Neuronal stem cell (in vitro differentiated cells): ENCODE data around the gene CHST8.

Experiments used
- DNase-seq: peaks from one replicate; pipeline ENCODE4 v3.0.0-alpha.2; 2013; ENCODE audit warnings: low spot score
- H2AFZ ChIP-seq: one replicate; pipeline ENCODE4 v1.6.1; 2013; ENCODE audit warnings: mild to moderate bottlenecking, low read length, inconsistent platforms
- H2AK5ac ChIP-seq: 2 replicates; pipeline ENCODE4 v1.6.1; 2013; ENCODE audit warnings: low read depth, mild to moderate bottlenecking, inconsistent platforms, low read length, moderate library complexity, mixed read lengths
- H2BK120ac ChIP-seq: 2 replicates; pipeline ENCODE4 v1.6.1; 2013; ENCODE audit warnings: low read depth, mild to moderate bottlenecking, inconsistent platforms, low read length, moderate library complexity, mixed read lengths
- H2BK12ac ChIP-seq: one replicate; pipeline ENCODE4 v1.6.1; 2013; ENCODE audit warnings: low read length, inconsistent platforms
- H2BK15ac ChIP-seq: 2 replicates; pipeline ENCODE4 v1.6.1; 2013; ENCODE audit warnings: mild to moderate bottlenecking, low read length, inconsistent platforms, mixed read lengths
- H2BK5ac ChIP-seq: one replicate; pipeline ENCODE4 v1.6.1; 2013; ENCODE audit warnings: inconsistent platforms, mild to moderate bottlenecking, low read length, moderate library complexity
- H3K14ac ChIP-seq: one replicate; pipeline ENCODE4 v1.6.1; 2013; ENCODE audit warnings: low read length, inconsistent platforms
- H3K18ac ChIP-seq: 2 replicates; pipeline ENCODE4 v1.6.1; 2013; ENCODE audit warnings: low read length, inconsistent platforms
- H3K23ac ChIP-seq: 2 replicates; pipeline ENCODE4 v1.6.1; 2013; ENCODE audit warnings: low read depth, mild to moderate bottlenecking, mixed read lengths, low read length, inconsistent platforms; ENCODE audit not compliant: poor library complexity
- H3K27ac ChIP-seq: replicated peaks from 3 replicates; pipeline ENCODE4 v1.5.1; 2013; ENCODE audit warnings: low read length, inconsistent platforms
- H3K27me3 ChIP-seq, 3 experiments: 2 replicates each; pipeline ENCODE4 v1.6.1; 2013; ENCODE audit warnings: low read length in 3 of 3, mild to moderate bottlenecking in 2 of 3, inconsistent platforms in 1 of 3, low read depth in 1 of 3, mixed read lengths in 1 of 3, moderate library complexity in 1 of 3; ENCODE audit not compliant: control insufficient read depth in 3 of 3, insufficient read depth in 3 of 3
- H3K36me3 ChIP-seq, 2 donors: replicated peaks in 1 of 2; 2 replicates each; pipeline ENCODE4 v1.6.1; 2013; ENCODE audit warnings: low read length in 2 of 2; ENCODE audit not compliant: control insufficient read depth in 2 of 2, insufficient read depth in 2 of 2
- H3K4ac ChIP-seq: 2 replicates; pipeline ENCODE4 v1.6.1; 2013; ENCODE audit warnings: inconsistent platforms, mild to moderate bottlenecking, low read length, moderate library complexity
- H3K4me1 ChIP-seq, 2 donors: 1 replicate in 1 of 2; 2 replicates in 1 of 2; pipeline ENCODE4 v1.6.1; 2013; ENCODE audit warnings: low read length in 2 of 2, low read depth in 1 of 2; ENCODE audit not compliant: control insufficient read depth in 2 of 2, insufficient read depth in 1 of 2
- H3K4me2 ChIP-seq: one replicate; pipeline ENCODE4 v1.6.1; 2013; ENCODE audit warnings: mild to moderate bottlenecking, low read length, inconsistent platforms; ENCODE audit not compliant: insufficient read depth, poor library complexity, severe bottlenecking
- H3K4me3 ChIP-seq, 2 donors: 2 replicates each; pipeline ENCODE4 v1.5.1; 2013; ENCODE audit warnings: low read length in 2 of 2, mild to moderate bottlenecking in 2 of 2, inconsistent platforms in 1 of 2, moderate library complexity in 1 of 2
- H3K79me1 ChIP-seq: one replicate; pipeline ENCODE4 v1.6.1; 2013; ENCODE audit warnings: low read depth, mild to moderate bottlenecking, inconsistent platforms, low read length, moderate library complexity
- H3K9ac ChIP-seq: one replicate; pipeline ENCODE4 v1.6.1; 2013; ENCODE audit warnings: mild to moderate bottlenecking, low read depth, low read length, inconsistent platforms; ENCODE audit not compliant: poor library complexity
- H3K9me3 ChIP-seq, 2 donors: replicated peaks in 1 of 2; 2 replicates each; pipeline versions ENCODE3 to v1.6.1; 2013; ENCODE audit warnings: low read length in 2 of 2, mild to moderate bottlenecking in 2 of 2, inconsistent platforms in 1 of 2, low read depth in 1 of 2, mixed read lengths in 1 of 2, moderate library complexity in 1 of 2; ENCODE audit not compliant: control insufficient read depth in 2 of 2, insufficient read depth in 1 of 2
- H4K8ac ChIP-seq: one replicate; pipeline ENCODE4 v1.6.1; 2013; ENCODE audit warnings: low read depth, mild to moderate bottlenecking, inconsistent platforms, low read length, moderate library complexity
- H4K91ac ChIP-seq: one replicate; pipeline ENCODE4 v1.6.1; 2013; ENCODE audit warnings: low read length, low read depth, mild to moderate bottlenecking, inconsistent platforms; ENCODE audit not compliant: poor library complexity
- WGBS, 2 donors: extraction: QIAGEN DNeasy Blood & Tissue Kit; methylation state at CpG; one replicate each; pipeline ENCODE4 v1.1.7; 2013; ENCODE audit warnings: missing lambda C conversion rate in 2 of 2, mixed read lengths in 1 of 2; ENCODE audit not compliant: insufficient read length in 2 of 2, insufficient replicate concordance in 1 of 2; ENCODE audit errors: extremely low coverage in 2 of 2; 5-methylcytosine and 5-hydroxymethylcytosine counted together

The CHST8 gene

DNA sequence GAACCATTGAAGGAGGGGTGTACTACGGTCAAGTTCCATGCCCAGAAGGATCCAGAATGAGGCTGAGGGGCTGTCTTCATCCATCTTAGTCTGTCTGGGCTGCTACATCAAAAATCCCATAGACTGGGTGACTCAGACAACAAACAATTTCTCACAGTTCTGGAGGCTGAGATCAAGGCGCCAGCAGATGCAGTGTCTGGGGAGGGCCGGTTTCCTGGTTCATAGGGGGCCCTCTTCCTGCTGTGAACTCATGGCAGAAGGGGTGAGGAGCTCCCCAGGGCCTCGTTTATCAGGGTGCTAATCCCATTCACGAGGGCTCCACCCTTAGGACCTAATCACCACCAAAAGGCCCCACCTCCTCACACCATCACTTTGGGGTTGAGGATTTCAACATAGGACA lies 160.2 kb downstream of the CHST8 start:
- H3K23ac ChIP-seq = no peak overlapping the region
- WGBS, 2 donors = no CpG with 5 or more reads among the region's 5 CpGs
- H2AFZ ChIP-seq = no peak overlapping the region
- H3K18ac ChIP-seq = no peak overlapping the region
- H3K4me1 ChIP-seq = peaks cover 5 to 9% of the 10 kb centered on the region in 2 donors
- no peak overlapping the region for H2BK12ac ChIP-seq
- no peak overlapping the region for H3K14ac ChIP-seq
- H2BK120ac ChIP-seq = no peak overlapping the region
- no peak overlapping the region for H3K4ac ChIP-seq
- no peak overlapping the region for H2BK5ac ChIP-seq
- no peaks in the 10 kb centered on the region for H3K79me1 ChIP-seq
- H4K91ac ChIP-seq = no peak overlapping the region
- H3K4me2 ChIP-seq = no peak overlapping the region
- no peak overlapping the region for H4K8ac ChIP-seq
- no peak overlapping the region for H2BK15ac ChIP-seq
- H3K27ac ChIP-seq = no peak overlapping the region
- peaks cover 2 to 40% (median 18%) of the 10 kb centered on the region in 3 experiments for H3K27me3 ChIP-seq
- H3K36me3 ChIP-seq = no peaks in the 10 kb centered on the region
- DNase-seq = no peak
- no peak overlapping the region for H3K9ac ChIP-seq
- H3K4me3 ChIP-seq = no peak overlapping the region
- H2AK5ac ChIP-seq = no peak overlapping the region
- peaks cover 0 to 4% of the 10 kb centered on the region in 2 donors for H3K9me3 ChIP-seq

DNA sequence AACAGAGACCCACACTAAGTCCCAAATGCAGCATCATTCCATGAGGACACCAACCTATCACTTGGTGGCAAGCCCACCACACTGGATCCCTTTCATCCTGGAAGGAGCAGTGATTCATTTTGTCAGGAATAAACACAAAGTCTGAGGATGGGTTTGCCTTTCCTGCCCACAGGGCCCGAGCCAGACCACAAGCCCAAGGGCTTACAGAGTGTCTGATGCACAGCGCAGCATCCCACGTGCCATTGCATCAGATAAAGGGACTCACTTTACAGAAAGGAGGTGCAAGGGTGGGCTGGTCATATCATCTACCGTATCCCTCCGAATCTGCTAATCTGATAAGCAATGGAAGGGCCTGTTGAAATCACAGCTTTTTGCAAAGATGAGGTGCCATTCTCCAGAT lies 162.7 kb downstream of the CHST8 start:
- H3K27me3 ChIP-seq = peaks cover 0 to 39% (median 5%) of the 10 kb centered on the region in 3 experiments
- no peaks in the 10 kb centered on the region for H3K36me3 ChIP-seq
- WGBS, 2 donors = no CpG with 5 or more reads among the region's 5 CpGs
- H3K27ac ChIP-seq = no peak overlapping the region
- H4K91ac ChIP-seq = no peak overlapping the region
- H2BK12ac ChIP-seq = no peak overlapping the region
- no peaks in the 10 kb centered on the region for H3K9me3 ChIP-seq
- peaks cover 0 to 3% of the 10 kb centered on the region in 2 donors for H3K4me1 ChIP-seq
- no peak overlapping the region for H2AK5ac ChIP-seq
- H3K23ac ChIP-seq = no peak overlapping the region
- H2BK15ac ChIP-seq = no peak overlapping the region
- H3K4ac ChIP-seq = no peak overlapping the region
- no peak overlapping the region for H2BK5ac ChIP-seq
- no peak overlapping the region for H2AFZ ChIP-seq
- H3K18ac ChIP-seq = no peak overlapping the region
- no peak overlapping the region for H3K4me2 ChIP-seq
- no peak overlapping the region for H3K4me3 ChIP-seq
- H2BK120ac ChIP-seq = no peak overlapping the region
- no peak overlapping the region for H3K14ac ChIP-seq
- H4K8ac ChIP-seq = no peak overlapping the region
- no peak for DNase-seq
- no peaks in the 10 kb centered on the region for H3K79me1 ChIP-seq
- no peak overlapping the region for H3K9ac ChIP-seq

DNA sequence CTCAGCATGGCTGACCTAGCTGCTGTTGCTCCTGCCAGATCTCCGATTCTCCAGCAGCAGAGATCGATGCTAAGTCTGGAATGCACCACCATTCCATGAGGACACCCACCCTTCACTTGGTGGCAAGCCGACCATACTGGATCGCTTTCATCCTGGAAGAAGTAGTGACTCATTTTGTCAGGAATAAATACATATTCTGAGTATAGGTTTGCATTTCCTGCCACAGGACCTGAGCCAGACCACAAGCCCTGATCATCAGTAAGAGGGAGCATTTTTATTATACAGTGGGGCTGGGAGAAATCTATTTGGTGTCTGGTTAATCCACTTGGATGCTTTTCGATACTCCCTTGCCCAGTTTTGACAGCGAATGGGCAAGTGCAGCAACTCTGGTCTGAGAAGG lies 164.0 kb downstream of the CHST8 start:
- no peak overlapping the region for H3K9ac ChIP-seq
- peaks cover 0 to 36% (median 0%) of the 10 kb centered on the region in 3 experiments for H3K27me3 ChIP-seq
- no peak overlapping the region for H3K4me2 ChIP-seq
- H2BK5ac ChIP-seq = no peak overlapping the region
- H2BK120ac ChIP-seq = no peak overlapping the region
- H3K4me1 ChIP-seq = peaks cover 0 to 3% of the 10 kb centered on the region in 2 donors
- H3K18ac ChIP-seq = no peak overlapping the region
- H3K27ac ChIP-seq = no peak overlapping the region
- DNase-seq = no peak
- H4K91ac ChIP-seq = no peak overlapping the region
- H3K14ac ChIP-seq = no peak overlapping the region
- H2AFZ ChIP-seq = no peak overlapping the region
- H3K23ac ChIP-seq = no peak overlapping the region
- no peak overlapping the region for H2AK5ac ChIP-seq
- no CpG with 5 or more reads among the region's 6 CpGs for WGBS, 2 donors
- no peak overlapping the region for H2BK15ac ChIP-seq
- no peak overlapping the region for H2BK12ac ChIP-seq
- H3K9me3 ChIP-seq = no peaks in the 10 kb centered on the region
- H3K4ac ChIP-seq = no peak overlapping the region
- H4K8ac ChIP-seq = no peak overlapping the region
- no peaks in the 10 kb centered on the region for H3K79me1 ChIP-seq
- no peaks in the 10 kb centered on the region for H3K36me3 ChIP-seq
- no peak overlapping the region for H3K4me3 ChIP-seq

DNA sequence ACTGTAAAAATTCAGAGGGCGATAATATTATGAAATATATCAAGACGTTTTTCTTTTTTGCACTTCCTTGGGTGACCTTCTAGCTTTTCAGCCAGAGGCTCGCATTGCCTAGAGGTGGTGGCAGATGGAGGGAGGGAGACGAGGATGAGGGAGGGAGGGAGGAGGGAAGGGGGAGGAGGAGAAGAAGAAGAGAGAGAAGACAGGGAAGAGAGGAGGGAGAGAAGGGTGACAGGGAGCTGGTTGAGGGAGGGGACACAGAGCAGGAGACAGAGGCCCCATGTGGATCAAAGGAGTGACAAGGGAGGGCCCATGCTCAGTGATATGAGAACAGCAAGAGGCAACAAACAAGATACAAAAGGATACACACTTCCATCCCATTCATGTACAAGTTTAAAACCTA lies 166.9 kb downstream of the CHST8 start:
- H4K91ac ChIP-seq = no peak overlapping the region
- H3K4ac ChIP-seq = no peak overlapping the region
- H2AK5ac ChIP-seq = no peak overlapping the region
- H3K4me1 ChIP-seq = peaks cover 0 to 3% of the 10 kb centered on the region in 2 donors
- H3K4me3 ChIP-seq = no peak overlapping the region
- DNase-seq = no peak
- H2BK120ac ChIP-seq = no peak overlapping the region
- no peak overlapping the region for H2BK15ac ChIP-seq
- no peak overlapping the region for H3K4me2 ChIP-seq
- no peak overlapping the region for H4K8ac ChIP-seq
- H2BK5ac ChIP-seq = no peak overlapping the region
- no peaks in the 10 kb centered on the region for H3K9me3 ChIP-seq
- no peak overlapping the region for H3K27ac ChIP-seq
- no CpG with 5 or more reads among the region's 4 CpGs for WGBS, 2 donors
- no peak overlapping the region for H2BK12ac ChIP-seq
- no peak overlapping the region for H3K23ac ChIP-seq
- no peak overlapping the region for H3K9ac ChIP-seq
- no peak overlapping the region for H3K14ac ChIP-seq
- no peaks in the 10 kb centered on the region for H3K79me1 ChIP-seq
- H3K27me3 ChIP-seq = peaks cover 0 to 29% (median 0%) of the 10 kb centered on the region in 3 experiments
- no peak overlapping the region for H2AFZ ChIP-seq
- H3K18ac ChIP-seq = no peak overlapping the region
- H3K36me3 ChIP-seq = no peaks in the 10 kb centered on the region
